GM12892 (cell line): ENCODE results near the gene ZSWIM7.

Experiments used
- POLR2A ChIP-seq: IDR thresholded peaks from 2 replicates; pipeline ENCODE4 v1.6.1; 2011; ENCODE audit warnings: low read depth, low read length, control low read depth
- POLR2AphosphoS5 ChIP-seq: IDR thresholded peaks from 2 replicates; pipeline ENCODE4 v1.6.1; 2011; ENCODE audit warnings: low read depth, low read length, control low read depth

DNA sequence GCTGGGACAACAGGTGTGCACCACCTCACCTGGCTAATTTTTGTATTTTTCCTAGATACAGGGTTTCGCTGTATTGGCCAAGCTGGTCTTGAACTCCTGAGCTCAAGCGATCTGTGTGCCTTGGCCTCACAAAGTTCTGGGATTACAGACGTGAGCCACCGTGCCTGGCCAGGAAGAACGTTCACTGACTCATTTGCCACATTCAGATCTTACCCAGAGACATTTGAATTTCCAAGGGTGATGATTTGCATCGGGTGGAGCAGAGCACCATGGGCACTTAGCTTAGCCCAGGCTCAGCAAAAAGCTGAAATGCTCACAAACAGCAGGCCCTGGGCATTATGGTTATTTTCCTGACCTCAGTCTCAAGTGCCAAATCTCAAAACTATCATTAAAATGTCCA lies 69.1 kb downstream of the ZSWIM7 start:
- no peak for TF ChIP-seq POLR2A
- no peak for TF ChIP-seq POLR2AphosphoS5
